ENCODE measurements around the gene SMYD3.

DNA sequence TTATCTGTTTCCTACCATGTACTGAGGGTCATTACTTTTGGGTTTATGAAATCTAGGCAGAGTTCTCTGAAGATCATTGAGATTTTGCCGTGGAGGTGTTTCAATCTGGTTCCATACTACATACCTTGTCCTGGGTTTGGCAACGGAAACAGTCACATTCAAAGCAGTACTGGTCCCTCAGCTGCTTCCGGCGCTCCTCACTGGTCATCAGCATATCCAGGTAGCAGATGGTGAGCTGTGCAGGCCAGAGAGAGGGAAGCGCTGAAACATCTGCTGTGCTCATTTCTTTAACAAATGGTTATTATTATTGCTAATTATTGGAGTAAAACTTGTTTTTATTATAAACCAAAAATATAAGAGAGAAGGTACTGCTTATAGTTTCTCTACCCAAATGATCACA lies 591.7 kb downstream of the SMYD3 start:
- no peak for TF ChIP-seq NFRKB (IDR thresholded peaks at IDR 0.05)
- TF ChIP-seq TARDBP (IDR thresholded peaks at IDR 0.05) = no peak
- TF ChIP-seq BHLHE40 (IDR thresholded peaks at IDR 0.05; ENCODE audit: borderline replicate concordance) = no peak
- TF ChIP-seq HDGF (IDR thresholded peaks at IDR 0.05; ENCODE audit: borderline replicate concordance) = no peak
- TF ChIP-seq FOXA1 (IDR thresholded peaks at IDR 0.05) = no peak
- TF ChIP-seq ELF4 (IDR thresholded peaks at IDR 0.05) = no peak
- no peak for TF ChIP-seq SUZ12 (IDR thresholded peaks at IDR 0.05)
- no peak for TF ChIP-seq L3MBTL2 (conservative IDR thresholded peaks at IDR 0.05)
- no peak for TF ChIP-seq FOXM1 (IDR thresholded peaks at IDR 0.05; ENCODE audit: borderline replicate concordance)
- TF ChIP-seq ZNF384 (IDR thresholded peaks at IDR 0.05) = no peak
- TF ChIP-seq SP1 (IDR thresholded peaks at IDR 0.05) = no peak
- no peak for TF ChIP-seq CTBP1 (IDR thresholded peaks at IDR 0.05; ENCODE audit: borderline replicate concordance)

All from HEK293T (cell line).